Heart left ventricle (tissue), 16 donors: Measurements from ENCODE around the gene PRKAG2. TPM values are rescaled to one million over a fixed set of nuclear protein-coding genes. Genes with fewer than 3 reads are reported as not detected.

Experiments used
- ATAC-seq, 4 donors: fragments of 200-7000 bp; cut with Tn5 transposase; one replicate each; pipeline ENCODE4 v1.9.1; 2020 to 2022; ENCODE audit warnings: moderate library complexity in 4 of 4, mild to moderate bottlenecking in 3 of 4, moderate number of reproducible peaks in 1 of 4
- DNase-seq, 5 donors: peaks; one replicate each; pipeline ENCODE4 v3.0.0-alpha.2; 2020
- H3K27ac ChIP-seq, 12 donors: fragments of 200-600 bp; sonication (generic) in 4 of 12; one replicate each; pipeline versions ENCODE4 v1.5.0 to v1.8.0; 2016 to 2022; ENCODE audit warnings: mild to moderate bottlenecking in 2 of 12
- H3K27me3 ChIP-seq, 9 donors: fragments of 200-600 bp; sonication (generic) in 2 of 9; one replicate each; pipeline versions ENCODE4 v1.5.1 to v1.8.0; 2016 to 2022; ENCODE audit warnings: mild to moderate bottlenecking in 3 of 9
- H3K36me3 ChIP-seq, 9 donors: fragments of 200-600 bp; sonication (generic) in 2 of 9; one replicate each; pipeline versions ENCODE4 v1.5.0 to v1.8.0; 2018 to 2022; ENCODE audit warnings: mild to moderate bottlenecking in 2 of 9
- H3K4me1 ChIP-seq, 12 donors: fragments of 200-600 bp; sonication (generic) in 4 of 12; one replicate each; pipeline versions ENCODE4 v1.5.0 to v1.8.0; 2016 to 2022; ENCODE audit warnings: mild to moderate bottlenecking in 3 of 12
- H3K4me3 ChIP-seq, 12 donors: fragments of 200-600 bp; sonication (generic) in 4 of 12; one replicate each; pipeline versions ENCODE4 v1.5.0 to v1.8.0; 2017 to 2022; ENCODE audit warnings: mild to moderate bottlenecking in 9 of 12, moderate library complexity in 4 of 12
- H3K9me3 ChIP-seq, 12 donors: fragments of 200-600 bp; sonication (generic) in 4 of 12; one replicate each; pipeline versions ENCODE4 v1.5.0 to v1.8.0; 2016 to 2022; ENCODE audit warnings: mild to moderate bottlenecking in 1 of 12
- CTCF ChIP-seq, 12 donors: fragments of 200-600 bp; sonication (generic) in 4 of 12; IDR thresholded peaks; one replicate each; pipeline versions ENCODE4 v1.5.0 to v1.8.0; 2018 to 2022; ENCODE audit warnings: antibody characterized with exemption in 12 of 12, mild to moderate bottlenecking in 5 of 12
- POLR2A ChIP-seq, 2 donors: fragments of 450-650 bp; IDR thresholded peaks; one replicate each; pipeline ENCODE4 v1.6.1; 2017; ENCODE audit warnings: antibody characterized with exemption in 2 of 2, mild to moderate bottlenecking in 2 of 2, moderate library complexity in 2 of 2
- WGBS, 4 donors: extraction: QIAGEN DNeasy Blood & Tissue Kit in 2 of 4; methylation state at CpG; one replicate each; pipeline versions ENCODE4 v1.1.5 to v1.1.7; 2013 to 2018; 5-methylcytosine and 5-hydroxymethylcytosine counted together
- intact Hi-C, 10 donors: fragments of 100-400 bp; cut with DNase I; formaldehyde crosslinking; loops; one replicate each; pipeline versions ENCODE4 v1.11.1 to v1.14.2; 2022
- polyA plus RNA-seq, 2 donors: library from polyadenylated mRNA; stranded (reverse); fragments of 200-250 nt; gene quantifications; one replicate each; pipeline ENCODE4 v1.2.3, GENCODE V29; 2013
- total RNA-seq, 9 donors: library from RNA; depleted of rRNA in 2 of 9; stranded (reverse); fragments of >200 nt in 2 of 9; fragmentation: NEBNext Ultra II Directional in 3 of 9; extraction: Animal tissue kit (Norgen Biotek cat#: 25700) in 3 of 9; gene quantifications; one replicate each; pipeline versions ENCODE4 v1.1.0 to v1.2.4, GENCODE V29; 2016 to 2023
- donor health status: ischemic (EF 13 %, LVEDD 7.1; RV severe dilation, severe dysfunction).
- donor health status: healthy with polysubstance abuse.
- donor health status: DM: no; HTN: yes; CAD: no.
- donor health status: DM: no; HTN: no; CAD: no.
- donor health status: ischemic (EF 25% LVEDD 6.9; RV normal size, moderate dysfunction).
- donor health status: ischemic (EF 25% LVEDD 5.7; RV mildly dilated, moderate dysfunction).
- donor health status: healthy.
- donor health status: DM: yes; HTN: yes; CAD: no.
- donor health status: ischemic (EF 35%, LVEDD 5.7; RV mildly dilated, moderate dysfunction).
- donor health status: nonischemic (EF 11% LVEDD 7.7; RV severe dilation, severe dysfunction).
- donor health status: DM: yes; HTN: yes; CAD: no.
- donor health status: PGD.
- donor health status: ischemic (EF 29% LVEDD 5.4; RV normal size, mild dysfunction).
- donor health status: nonischemic (EF 23%, LVEDD 6.1; RV moderate dilation, normal function).

PRKAG2 gene
- total and polyA plus RNA-seq, 11 donors = 50.2 to 179 (median 108) TPM

GRCh38 chr7:151684408-151685175, 192.3 kb downstream of the PRKAG2 start:
- TF ChIP-seq CTCF (IDR thresholded peaks at IDR 0.05) (no peak), POLR2A (IDR thresholded peaks at IDR 0.05) (no peak)
- ATAC-seq = no peak
- no peak overlapping the region for H3K27ac ChIP-seq
- no peak overlapping the region for H3K4me3 ChIP-seq
- WGBS, 4 donors = 85 to 90% (median 90%) methylated on average over 8 to 13 of the region's 13 CpGs
- intact Hi-C loops = loop anchor here in 3 of 10 donors (5.0 kb wide), 1 partner anchor 52 kb away; no protein-coding TSS in a partner anchor
- no peaks in the 10 kb centered on the region for H3K36me3 ChIP-seq
- peak in 1 of 5 donors; percentile 4 for DNase-seq
- H3K4me1 ChIP-seq = peaks cover 0 to 51% (median 25%) of the 10 kb centered on the region in 12 donors
- H3K9me3 ChIP-seq = no peaks in the 10 kb centered on the region
- no peaks in the 10 kb centered on the region for H3K27me3 ChIP-seq

- WGBS, 4 donors = 78 to 87% (median 86%) methylated on average over 17 to 18 of the region's 18 CpGs
- intact Hi-C loops = no loop called here
- Histone ChIP-seq H3K4me1 (peaks cover 0 to 52% (median 27%) of the 10 kb centered on the region in 12 donors), H3K27ac (no peak overlapping the region), H3K27me3 (no peaks in the 10 kb centered on the region), H3K4me3 (no peak overlapping the region), H3K36me3 (no peaks in the 10 kb centered on the region), H3K9me3 (no peaks in the 10 kb centered on the region)
- ATAC-seq (no peak), DNase-seq (no peak)
- TF ChIP-seq CTCF (IDR thresholded peaks at IDR 0.05) (no peak), POLR2A (IDR thresholded peaks at IDR 0.05) (no peak)
Measured at GRCh38 chr7:151683615-151684407, 193.1 kb downstream of the PRKAG2 start.

- H3K9me3 ChIP-seq = no peaks in the 10 kb centered on the region
- no peaks in the 10 kb centered on the region for H3K36me3 ChIP-seq
- WGBS, 4 donors = 79 to 86% (median 85%) methylated on average over 13 to 14 of the region's 14 CpGs
- H3K27me3 ChIP-seq = no peaks in the 10 kb centered on the region
- no peak for TF ChIP-seq POLR2A (IDR thresholded peaks at IDR 0.05)
- TF ChIP-seq CTCF (IDR thresholded peaks at IDR 0.05) = no peak
- intact Hi-C loops = no loop called here
- ATAC-seq (no peak), DNase-seq (no peak)
- H3K27ac ChIP-seq = peak overlapping the region in 3 of 12 donors; percentile 13 to 29 (median 22)
- H3K4me1 ChIP-seq = peaks cover 0 to 52% (median 25%) of the 10 kb centered on the region in 12 donors
- H3K4me3 ChIP-seq = no peak overlapping the region
Measured at GRCh38 chr7:151682831-151683614, 193.9 kb downstream of the PRKAG2 start.
